Muscle of leg (tissue), 16 donors: ENCODE data around the gene CHCT1. TPM values are rescaled to one million over a fixed set of nuclear protein-coding genes. Genes with fewer than 3 reads are reported as not detected.
"Not testable (repeated sequence)": the region's sequence is repeated elsewhere in the genome, so short reads cannot be mapped to it uniquely, and the experiment has no call there.

Source experiments
- DNase-seq: peaks from one replicate; pipeline ENCODE4 v3.0.0; 2013
- H3K27ac ChIP-seq: one replicate; pipeline ENCODE4 v1.5.1; 2013; ENCODE audit warnings: mild to moderate bottlenecking, low read length, control low read depth
- H3K27me3 ChIP-seq: one replicate; pipeline ENCODE4 v1.6.1; 2013; ENCODE audit warnings: low read length; ENCODE audit not compliant: control insufficient read depth, insufficient read depth
- H3K36me3 ChIP-seq: one replicate; pipeline ENCODE4 v1.6.1; 2013; ENCODE audit warnings: low read length; ENCODE audit not compliant: control insufficient read depth, insufficient read depth
- H3K4me1 ChIP-seq: one replicate; pipeline ENCODE4 v1.6.1; 2013; ENCODE audit warnings: low read length; ENCODE audit not compliant: control insufficient read depth, insufficient read depth
- H3K4me3 ChIP-seq: one replicate; pipeline ENCODE4 v1.5.1; 2013; ENCODE audit warnings: low read length, control low read depth
- H3K9me3 ChIP-seq: replicated peaks from 2 replicates; pipeline ENCODE4 v1.6.1; 2013; ENCODE audit warnings: low read depth, low read length; ENCODE audit not compliant: control insufficient read depth
- WGBS: methylation state at CpG from one replicate; pipeline ENCODE4 v1.1.5; 2013; ENCODE audit warnings: missing lambda C conversion rate; ENCODE audit not compliant: insufficient coverage; 5-methylcytosine and 5-hydroxymethylcytosine counted together
- long read RNA-seq, 11 donors: transcript quantifications; one replicate each; lab custom pipeline, GENCODE V29; 2026
- polyA plus RNA-seq, 8 donors: library from polyadenylated mRNA; unstranded; fragments of 120-200 nt; gene quantifications; one replicate each; pipeline versions ENCODE4 v1.2.1 to v1.2.3, GENCODE V29; 2013; ENCODE audit warnings: inconsistent platforms in 1 of 8, low replicate concordance in 1 of 8; ENCODE audit not compliant: insufficient read length in 8 of 8, insufficient read depth in 1 of 8
- total RNA-seq: library from RNA; stranded (reverse); fragments of 120-200 nt; gene quantifications from one replicate; pipeline ENCODE4 v1.2.4, GENCODE V29; 2013

The CHCT1 gene
- total RNA-seq (not detected), polyA plus RNA-seq (not detected)
- long read RNA-seq, donor 1, result 0 reads
- long read RNA-seq, donor 2, result 0 reads
- long read RNA-seq, donor 3, result 0 reads
- long read RNA-seq, donor 4, result 0 reads
- long read RNA-seq, donor 5, result 0 reads
- long read RNA-seq, donor 6, result 0 reads
- long read RNA-seq, donor 7, result 0 reads
- long read RNA-seq, donor 8, result 0 reads
- long read RNA-seq, donor 9, result 0 reads
- long read RNA-seq, donor 10, result 0 reads
- long read RNA-seq, donor 11, result 0 reads

DNA sequence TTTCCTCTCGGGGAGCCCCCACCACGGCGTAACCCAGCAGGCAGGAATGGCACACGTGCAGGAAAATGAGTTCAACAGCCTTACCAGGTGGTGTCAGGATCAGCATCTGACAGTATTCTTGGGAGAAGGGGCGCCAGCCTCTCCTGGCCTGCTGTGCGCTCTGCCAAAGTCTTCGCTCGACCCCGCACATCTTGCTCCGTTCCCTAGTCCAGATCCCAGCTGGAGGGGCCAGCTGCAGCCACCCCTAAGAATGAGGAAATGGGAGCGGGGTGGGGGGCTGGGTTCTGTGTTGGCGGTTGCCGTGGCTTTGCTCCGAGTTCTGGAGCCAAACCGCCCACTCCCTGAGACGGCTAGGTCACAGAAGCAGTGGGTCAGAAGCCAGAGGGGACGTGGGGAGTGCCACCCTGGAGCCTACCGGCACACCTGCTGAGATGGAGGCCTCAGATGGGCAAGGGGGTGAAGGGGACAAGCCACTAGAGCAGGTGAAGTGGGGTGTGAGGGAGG lies at the start of gene CHCT1:
CHCT1 (plus strand) TSS at position 328 of the 504 bp plus-strand sequence; CDS start at position 432, 104 bp downstream.
- DNase-seq, result peak; percentile 22
- Histone ChIP-seq H3K27me3 (no peaks in the 10 kb centered on the region), H3K4me3 (peak within 1 kb of the TSS; percentile 63), H3K4me1 (peaks cover 8% of the 10 kb centered on the region), H3K27ac (peak within 1 kb of the TSS; percentile 13), H3K9me3 (no peaks in the 10 kb centered on the region), H3K36me3 (no peaks in the 10 kb centered on the region)
- WGBS, result 27% methylated on average over 18 of the region's 18 CpGs

DNA sequence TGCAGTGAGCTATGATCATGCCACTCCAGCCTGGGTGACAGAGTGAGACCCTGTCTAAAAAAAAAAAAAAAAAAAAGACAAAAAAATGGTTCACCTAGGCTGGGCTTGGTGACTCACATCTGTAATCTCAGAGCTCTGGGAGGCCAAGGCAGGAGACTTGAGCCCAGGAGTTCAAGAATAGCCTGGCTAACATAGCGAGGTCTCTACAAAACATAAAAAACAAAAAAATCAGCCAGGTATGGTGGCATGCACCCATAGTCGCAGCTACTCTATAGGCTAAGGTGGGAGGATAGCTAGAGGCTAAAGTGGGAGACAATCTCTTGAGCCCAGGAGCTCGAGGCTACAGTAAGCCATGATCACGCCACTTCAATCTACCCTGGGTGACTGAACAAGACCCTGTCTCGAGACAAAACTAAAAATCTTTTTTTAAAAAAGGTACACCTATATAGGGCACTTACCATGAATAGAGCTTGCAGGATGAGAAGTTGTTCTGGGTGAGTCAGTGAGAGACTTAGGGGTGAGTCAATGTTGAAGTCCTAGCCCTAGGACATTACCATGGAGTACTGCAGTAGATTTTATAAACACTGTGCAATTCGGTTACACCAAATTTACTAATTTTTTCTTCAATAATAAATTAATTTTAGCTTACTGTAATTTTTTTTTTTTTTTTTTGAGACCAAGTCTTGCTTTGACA lies 49.4 kb upstream of the CHCT1 start:
- Histone ChIP-seq H3K27ac (no peak overlapping the region), H3K9me3 (no peaks in the 10 kb centered on the region), H3K36me3 (no peaks in the 10 kb centered on the region), H3K4me3 (no peak overlapping the region), H3K27me3 (no peaks in the 10 kb centered on the region), H3K4me1 (no peaks in the 10 kb centered on the region)
- no peak for DNase-seq
- WGBS, result no CpG with 5 or more reads among the region's 6 CpGs

DNA sequence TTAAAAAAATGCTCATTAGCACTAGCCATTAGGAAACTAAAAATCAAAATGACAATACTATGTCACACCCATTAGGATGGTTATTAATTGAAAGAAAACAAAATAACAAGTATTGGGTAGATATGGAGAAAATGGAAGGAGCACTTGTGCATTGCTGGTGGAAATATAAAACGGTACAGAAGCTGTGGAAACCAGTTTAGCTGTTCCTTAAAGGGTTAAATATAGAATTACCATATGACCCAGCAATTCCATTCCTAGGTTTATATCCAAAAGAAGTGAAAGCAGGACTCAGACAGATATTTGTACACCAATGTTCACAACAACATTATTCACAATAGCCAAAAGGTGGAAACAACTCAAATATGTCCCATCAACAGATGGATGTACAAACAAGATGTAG lies 44.1 kb upstream of the CHCT1 start:
- H3K27ac ChIP-seq, H3K4me1 ChIP-seq, H3K27me3 ChIP-seq, H3K36me3 ChIP-seq, H3K4me3 ChIP-seq, H3K9me3 ChIP-seq, DNase-seq: not testable (repeated sequence)
- WGBS, result no CpG with 5 or more reads among the region's 1 CpG

DNA sequence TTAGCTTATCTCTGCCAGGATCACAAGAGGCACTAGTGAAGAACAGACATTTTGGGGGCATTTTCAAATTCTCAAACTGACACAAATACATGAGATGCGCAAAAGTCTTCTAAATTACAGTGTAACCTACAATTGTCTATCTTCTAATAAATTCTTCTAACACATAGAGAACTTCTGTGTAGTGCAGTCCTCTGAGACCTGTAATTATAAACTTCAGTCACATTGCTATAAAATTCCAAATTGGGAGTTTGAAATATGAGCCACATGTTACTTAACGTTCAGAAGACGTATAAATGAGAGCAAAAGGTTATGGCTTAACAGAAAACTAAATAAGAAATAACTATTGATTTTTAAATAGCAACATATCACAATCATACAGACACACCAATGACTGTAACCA lies 42.8 kb upstream of the CHCT1 start:
- WGBS, result no CpG with 5 or more reads among the region's 3 CpGs
- not testable (repeated sequence) for H3K27me3 ChIP-seq, H3K4me3 ChIP-seq, H3K27ac ChIP-seq, H3K36me3 ChIP-seq, H3K4me1 ChIP-seq, H3K9me3 ChIP-seq, DNase-seq

DNA sequence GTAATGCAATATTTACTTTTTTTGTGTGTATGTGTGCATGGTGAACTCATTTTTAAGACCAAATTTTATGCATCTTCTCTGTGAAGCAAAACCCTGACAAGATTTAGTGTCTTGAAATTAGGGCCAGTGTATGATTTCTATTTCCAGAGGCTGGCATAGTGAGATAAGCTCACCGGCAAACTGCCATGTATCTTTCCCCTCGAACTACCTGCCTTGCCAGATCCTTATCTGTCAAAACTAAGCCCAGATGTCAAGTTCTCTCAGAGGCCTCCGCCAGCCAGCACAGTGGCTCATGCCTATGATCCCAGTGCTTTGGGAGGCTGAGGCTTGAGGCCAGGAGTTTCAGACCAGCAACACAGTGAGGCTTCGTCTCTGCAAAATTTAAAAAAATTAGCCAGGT lies 40.3 kb upstream of the CHCT1 start:
- Histone ChIP-seq H3K9me3 (no peaks in the 10 kb centered on the region), H3K27me3 (no peaks in the 10 kb centered on the region), H3K4me1 (no peaks in the 10 kb centered on the region), H3K36me3 (no peaks in the 10 kb centered on the region), H3K27ac (no peak overlapping the region), H3K4me3 (no peak overlapping the region)
- WGBS, result 89% methylated on average over 3 of the region's 4 CpGs
- no peak for DNase-seq

DNA sequence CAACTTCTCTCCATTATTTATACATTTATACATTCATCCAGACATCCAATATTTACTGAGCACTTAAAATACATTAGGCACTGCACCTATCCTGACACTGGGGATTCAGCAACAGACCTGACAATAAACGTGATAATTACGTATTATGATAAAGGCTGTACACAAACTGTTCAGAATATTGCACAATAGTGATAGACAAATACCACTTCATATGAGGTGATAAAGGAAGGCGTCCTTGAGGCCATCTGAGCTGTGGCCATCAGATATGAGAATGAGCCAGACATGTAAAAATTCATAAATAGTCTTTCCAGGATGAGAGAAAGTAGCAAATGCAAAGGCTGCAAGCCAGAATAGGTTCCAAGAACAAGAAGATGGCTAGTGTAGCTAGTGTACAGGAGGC lies 38.9 kb upstream of the CHCT1 start:
- no peaks in the 10 kb centered on the region for H3K36me3 ChIP-seq
- H3K4me3 ChIP-seq, result no peak overlapping the region
- H3K4me1 ChIP-seq, result no peaks in the 10 kb centered on the region
- WGBS, result no CpG with 5 or more reads among the region's 3 CpGs
- no peak for DNase-seq
- H3K9me3 ChIP-seq, result no peaks in the 10 kb centered on the region
- H3K27ac ChIP-seq, result no peak overlapping the region
- no peaks in the 10 kb centered on the region for H3K27me3 ChIP-seq

DNA sequence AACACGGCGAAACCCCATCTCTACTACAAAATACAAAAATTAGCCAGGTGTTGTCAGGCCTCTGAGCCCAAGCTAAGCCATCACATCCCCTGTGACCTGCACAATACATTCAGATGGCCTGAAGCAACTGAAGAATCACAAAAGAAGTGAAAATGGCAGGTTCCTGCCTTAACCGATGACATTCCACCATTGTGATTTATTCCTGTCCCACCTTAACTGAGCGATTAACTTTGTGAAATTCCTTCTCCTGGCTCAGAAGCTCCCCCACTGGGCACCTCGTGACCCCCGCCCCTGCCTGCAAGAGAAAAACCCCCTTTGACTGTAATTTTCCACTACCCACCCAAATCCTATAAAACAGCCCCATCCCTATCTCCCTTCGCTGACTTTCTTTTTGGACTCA lies 37.4 kb upstream of the CHCT1 start:
- not testable (repeated sequence) for DNase-seq, H3K36me3 ChIP-seq, H3K9me3 ChIP-seq, H3K4me3 ChIP-seq, H3K27me3 ChIP-seq, H3K4me1 ChIP-seq, H3K27ac ChIP-seq
- WGBS, result 78% methylated on average over 5 of the region's 7 CpGs

DNA sequence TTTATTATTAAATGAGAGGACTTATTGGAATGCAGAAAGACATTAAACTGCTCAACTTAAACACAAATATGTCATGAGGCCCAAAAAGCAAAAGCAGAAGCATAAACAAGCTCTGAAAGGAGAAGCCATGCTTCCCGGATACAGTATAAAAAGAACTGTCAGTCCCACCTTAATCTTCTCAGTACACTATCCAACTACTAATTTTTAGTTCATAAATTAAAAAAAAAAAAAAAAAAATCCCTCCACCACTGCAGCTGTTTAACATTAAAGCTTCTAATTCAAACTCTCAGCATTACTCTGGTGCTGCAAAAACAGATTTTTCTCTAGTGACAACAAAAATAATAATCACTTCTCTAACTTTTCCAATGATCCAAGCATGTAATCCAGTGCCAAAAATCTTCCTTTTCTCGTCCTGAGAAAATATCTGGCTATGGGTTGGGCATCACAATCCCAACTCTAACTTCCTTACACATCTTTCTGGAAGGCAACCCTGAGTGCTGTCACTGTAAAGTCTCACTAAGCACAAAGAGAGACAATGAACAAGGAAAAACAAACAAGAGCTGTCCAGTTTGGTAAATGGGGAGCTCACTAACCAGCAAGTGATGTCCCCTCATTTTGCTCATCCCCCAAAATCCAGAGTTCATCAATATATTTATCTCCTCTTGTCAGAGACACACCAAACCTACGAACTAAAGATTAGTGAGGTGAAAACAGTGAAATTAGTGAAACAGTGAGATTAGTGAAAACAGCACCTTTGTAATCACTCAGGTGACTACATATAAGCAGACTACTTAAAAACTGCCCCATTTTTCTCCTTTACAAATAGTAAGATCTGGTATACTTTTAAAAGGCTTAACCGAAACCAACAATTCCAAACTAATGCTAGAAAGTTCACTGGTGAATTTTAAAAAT lies 35.9 kb upstream of the CHCT1 start:
- 0% methylated on average over 1 of the region's 4 CpGs for WGBS
- Histone ChIP-seq H3K27ac (peak overlapping the region; percentile 21), H3K9me3 (no peaks in the 10 kb centered on the region), H3K27me3 (no peaks in the 10 kb centered on the region), H3K4me1 (peaks cover 6% of the 10 kb centered on the region), H3K4me3 (no peak overlapping the region), H3K36me3 (no peaks in the 10 kb centered on the region)
- peak; percentile 67 for DNase-seq

DNA sequence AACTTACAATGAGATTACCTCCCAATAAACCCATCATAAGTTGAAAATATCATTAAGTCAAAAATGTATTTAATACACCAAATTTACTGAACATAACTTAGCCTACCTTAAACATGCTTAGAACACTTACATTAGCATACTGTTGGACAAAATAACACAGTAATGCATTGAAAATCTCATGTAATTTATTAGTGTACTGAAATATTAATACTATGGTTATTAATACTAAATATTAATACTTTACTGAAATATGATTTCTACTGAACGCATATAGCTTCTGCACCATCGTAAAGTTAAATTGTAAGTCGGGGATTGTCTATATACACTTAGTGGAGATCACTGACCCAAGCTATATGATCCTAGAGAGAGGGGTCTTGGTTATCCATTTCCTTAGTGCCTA lies 34.6 kb upstream of the CHCT1 start:
- no peaks in the 10 kb centered on the region for H3K9me3 ChIP-seq
- no CpG with 5 or more reads among the region's 3 CpGs for WGBS
- no peak for DNase-seq
- peaks cover 6% of the 10 kb centered on the region for H3K4me1 ChIP-seq
- no peak overlapping the region for H3K27ac ChIP-seq
- H3K27me3 ChIP-seq, result no peaks in the 10 kb centered on the region
- H3K36me3 ChIP-seq, result no peaks in the 10 kb centered on the region
- H3K4me3 ChIP-seq, result no peak overlapping the region

DNA sequence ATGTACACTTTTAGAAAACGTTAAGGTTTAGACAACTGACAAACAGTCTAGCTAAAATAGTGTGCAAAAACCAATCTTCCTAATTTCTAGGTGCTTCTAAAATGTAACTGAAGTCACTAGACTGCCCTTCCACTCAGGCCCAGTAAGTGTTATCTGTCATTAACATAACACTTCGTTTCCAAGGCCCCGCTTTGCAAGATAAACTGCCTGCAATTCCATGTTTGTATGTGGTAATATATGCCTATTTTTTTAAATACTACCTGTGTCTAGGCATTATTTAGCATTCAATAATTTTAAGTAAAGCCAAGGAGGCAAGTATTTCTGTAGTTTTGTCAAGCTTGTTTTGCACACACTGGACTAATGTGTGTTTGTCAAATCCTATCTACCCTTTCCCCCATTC lies 33.5 kb upstream of the CHCT1 start:
- H3K27me3 ChIP-seq, result no peaks in the 10 kb centered on the region
- H3K9me3 ChIP-seq, result no peaks in the 10 kb centered on the region
- peaks cover 11% of the 10 kb centered on the region for H3K4me1 ChIP-seq
- H3K27ac ChIP-seq, result no peak overlapping the region
- no CpG with 5 or more reads among the region's 3 CpGs for WGBS
- no peaks in the 10 kb centered on the region for H3K36me3 ChIP-seq
- DNase-seq, result no peak
- no peak overlapping the region for H3K4me3 ChIP-seq
